HG02610 (cell line): ENCODE data around the gene TBX21.
"Not testable (repeated sequence)": the region's sequence is repeated elsewhere in the genome, so short reads cannot be mapped to it uniquely, and the experiment has no call there.

Experiments used
- ATAC-seq: cut with Tn5 transposase; IDR thresholded peaks from one replicate; pipeline ENCODE4 v1.9.1; 2021; ENCODE audit warnings: mild to moderate bottlenecking, moderate library complexity; ENCODE audit not compliant: unreplicated experiment

TBX21 gene

DNA sequence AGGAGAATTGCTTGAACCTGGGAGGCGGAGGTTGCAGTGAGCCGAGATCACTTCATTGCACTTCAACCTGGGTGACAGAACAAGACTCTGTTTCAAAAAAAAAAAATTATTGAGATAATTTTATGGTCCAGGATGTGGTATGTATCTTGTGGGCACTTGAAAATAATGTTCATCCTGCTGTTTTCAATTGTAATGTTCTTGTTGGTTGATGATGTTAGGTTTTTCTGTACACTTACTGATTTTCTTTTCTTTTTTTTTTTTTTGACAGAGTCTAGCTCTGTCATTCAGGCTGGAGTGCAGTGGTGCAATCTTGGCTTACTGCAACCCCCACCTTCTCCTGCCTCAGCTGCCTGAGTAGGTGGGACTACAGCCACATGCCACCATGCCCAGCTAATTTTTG lies 29.7 kb downstream of the TBX21 start:
- no peak for ATAC-seq

GRCh38 chr17:47763913-47764582 lies 31.0 kb downstream of the TBX21 start:
- no peak for ATAC-seq

- ATAC-seq: not testable (repeated sequence)
Observed at GRCh38 chr17:47773649-47774048, 40.6 kb downstream of the TBX21 start.

- ATAC-seq: no peak
Observed at GRCh38 chr17:47774331-47774730, 41.3 kb downstream of the TBX21 start.

GRCh38 chr17:47774987-47775580 lies 42.0 kb downstream of the TBX21 start:
- ATAC-seq: no peak

DNA sequence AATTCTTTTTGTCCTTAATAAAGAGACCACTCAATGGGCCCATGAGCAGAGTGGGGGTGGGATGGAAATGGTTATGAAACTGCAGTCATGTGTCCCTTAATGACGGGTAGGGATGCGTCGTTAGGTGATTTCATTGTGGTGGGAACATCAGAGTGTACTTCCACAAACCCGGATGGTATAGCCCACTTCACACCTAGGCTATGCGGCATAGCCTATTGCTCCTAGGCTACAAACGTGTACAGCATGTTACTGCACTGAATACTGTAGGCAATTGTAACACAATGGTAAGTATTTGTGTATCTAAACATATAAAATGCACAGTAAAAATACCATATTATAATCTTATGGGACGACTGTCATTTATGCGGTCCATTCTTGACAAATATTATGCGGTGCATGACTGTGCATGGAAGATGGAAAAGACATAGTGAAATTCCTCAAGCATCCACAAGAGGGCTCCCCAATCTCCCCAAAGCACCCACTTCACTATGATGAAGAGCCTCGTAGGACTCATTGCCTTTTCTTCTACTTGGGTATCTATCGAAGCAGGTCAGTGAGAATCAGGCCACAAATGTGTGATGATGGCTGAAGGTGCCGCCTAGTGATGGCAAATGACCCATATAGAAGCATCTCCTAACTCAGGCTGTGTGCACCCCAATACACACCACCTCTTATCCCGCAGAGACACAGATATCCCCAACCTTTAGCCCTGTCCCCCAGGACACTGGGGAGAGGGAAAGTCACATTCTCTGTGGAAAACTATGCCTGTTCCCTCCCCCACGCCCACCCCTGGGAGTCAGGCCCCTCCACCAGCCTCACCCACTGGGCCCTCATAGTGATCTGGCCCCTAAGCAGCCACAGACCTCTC lies 43.5 kb downstream of the TBX21 start:
- ATAC-seq: no peak

DNA sequence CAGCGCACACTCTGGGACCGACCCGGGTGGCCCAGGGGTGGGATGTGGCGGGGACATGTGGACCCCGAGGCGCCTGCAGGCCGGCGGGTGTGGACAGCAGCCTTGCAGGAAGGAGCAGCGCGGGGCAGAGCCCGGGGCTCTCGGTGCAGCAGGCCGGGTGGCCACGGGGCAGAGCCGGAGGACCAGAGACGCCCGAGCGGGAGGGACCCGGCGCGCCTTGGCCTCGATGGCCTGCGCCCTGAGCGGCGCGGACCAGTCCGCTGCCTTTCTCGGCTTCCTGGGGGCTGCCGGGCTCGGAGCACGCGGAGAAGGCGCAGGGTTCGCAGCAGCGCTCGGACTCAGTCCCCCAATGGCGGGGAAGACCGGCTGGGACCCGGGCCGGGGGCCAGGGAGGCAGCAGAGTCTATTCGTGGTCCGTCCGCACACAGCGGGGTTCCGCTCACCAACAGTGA lies 45.2 kb downstream of the TBX21 start:
- ATAC-seq: no peak

DNA sequence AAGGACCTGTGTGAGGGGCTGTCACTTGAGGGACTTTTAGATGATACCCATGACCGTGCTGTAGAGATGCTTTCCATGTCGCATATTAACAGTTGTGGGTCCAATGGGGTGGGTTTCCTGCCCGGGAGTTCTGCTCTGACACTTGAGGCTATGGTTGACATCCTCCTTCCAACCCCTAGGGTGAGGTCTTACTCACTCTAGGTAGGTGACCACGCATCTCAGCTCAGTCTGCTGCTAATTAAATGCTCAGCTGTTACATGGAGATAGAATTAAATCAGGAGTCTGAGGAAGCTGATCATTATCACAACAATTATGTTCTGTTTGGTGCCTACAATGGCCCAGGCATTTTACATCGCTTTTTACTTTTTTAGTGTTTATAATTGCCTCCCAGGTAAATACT lies 48.4 kb downstream of the TBX21 start:
- no peak for ATAC-seq

DNA sequence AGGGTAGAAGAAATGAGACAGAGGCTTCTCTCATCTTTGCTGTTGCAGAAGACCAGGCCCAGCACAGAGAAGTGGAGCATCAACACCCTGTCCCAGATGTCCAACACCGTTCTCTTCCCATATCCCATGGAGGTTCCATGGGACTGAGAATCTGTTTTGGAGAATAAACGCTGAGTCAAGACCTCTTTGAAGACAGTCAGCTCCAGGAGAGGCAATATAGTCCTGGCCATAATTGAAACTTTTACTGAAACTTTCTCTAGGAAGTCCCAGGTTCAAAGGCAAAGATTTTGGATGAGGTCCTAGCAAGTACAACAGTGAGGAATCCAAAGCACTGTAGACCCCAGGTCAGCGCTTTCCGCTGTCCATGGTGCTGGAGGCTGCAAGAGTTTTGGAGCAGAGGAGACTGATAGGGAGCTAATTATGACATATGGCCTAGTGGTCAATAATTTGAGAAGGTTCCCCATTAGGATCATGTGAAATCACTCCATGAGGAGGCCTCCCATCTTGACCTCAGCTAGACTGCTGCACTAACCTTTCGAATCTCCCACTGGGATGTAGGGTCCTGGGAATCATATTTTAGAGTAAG lies 52.6 kb downstream of the TBX21 start:
- no peak for ATAC-seq

- no peak for ATAC-seq
Observed at GRCh38 chr17:47789611-47790561, 56.9 kb downstream of the TBX21 start.

DNA sequence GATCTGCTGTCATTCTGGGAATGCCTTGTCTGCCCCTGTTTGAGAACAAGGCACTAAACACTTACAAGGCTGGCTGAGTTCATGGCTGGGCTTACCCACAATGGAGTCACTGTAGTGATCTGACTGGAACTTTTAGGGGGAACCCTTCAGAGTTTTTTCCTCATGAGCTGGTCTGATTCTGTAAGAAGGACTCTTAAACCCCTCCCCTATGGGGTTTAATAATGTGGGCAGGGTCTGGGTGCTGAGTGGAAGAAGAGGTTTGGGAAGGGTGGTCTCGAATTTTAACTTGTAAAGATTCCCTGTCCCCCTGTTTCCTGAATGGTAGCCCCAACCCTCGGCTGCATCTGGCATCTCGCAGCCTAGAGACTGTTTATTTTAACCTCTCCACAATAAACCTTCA lies 58.0 kb downstream of the TBX21 start:
- no peak for ATAC-seq

- no peak for ATAC-seq
Observed at GRCh38 chr17:47792457-47792856, 59.4 kb downstream of the TBX21 start.

GRCh38 chr17:47792979-47793378 lies 59.9 kb downstream of the TBX21 start:
- ATAC-seq: no peak
